ENCODE measurements around the gene BCL7B. TPM values are rescaled to one million over a fixed set of nuclear protein-coding genes. Genes with fewer than 3 reads are reported as not detected.
A peak's percentile ranks its signal among the peaks of the same experiment; 100 is the strongest.

Gene BCL7B
- total and polyA plus RNA-seq, 2 of the 13 experiments (the other 11 are each of a cell fraction or from before 2014, with no cell fraction given), result 24.3 to 38.2 TPM

- no peak overlapping the region for H3K4me3 ChIP-seq (replicated peaks in 1 of 3; ENCODE audit: insufficient read depth in 1 of 3, low read depth in 2 of 3, low read length in 3 of 3)
- ChIA-PET POLR2A (interaction anchor here (1.2 to 2.0 kb wide), 3 partner anchors 8 to 46 kb away, joined by 3 to 13 read pairs (median 4); partner anchors contain the start of genes BAZ1B and TBL2), CTCF (ENCODE audit: low intra/inter-chr PET ratio, low total read pairs) (no interaction called here)
- no TSS peak for BruUV-seq (replicated peaks)
- in situ Hi-C loops (cut with HindIII; ENCODE audit: extremely low pct_ligation_motif_present, low pct_unique_long_range_greater_than_20kb) (no loop called here), intact Hi-C loops (cut with micrococcal nuclease; ENCODE audit: unreplicated experiment) (no loop called here)
- H3K27ac ChIP-seq (ENCODE audit: extremely low read length, insufficient read depth, low read length), result no peak overlapping the region
- WGBS (ENCODE audit: low lambda C conversion rate), result 97% methylated on average over 10 of the region's 12 CpGs
- H3K4me2 ChIP-seq (ENCODE audit: low read depth, low read length), result no peak overlapping the region
- no peak overlapping the region for H3K9ac ChIP-seq (ENCODE audit: insufficient read depth, low read depth, low read length)
- H2AFZ ChIP-seq (ENCODE audit: low read length), result no peak overlapping the region
- peaks cover 24% of the 10 kb centered on the region for H3K4me1 ChIP-seq (ENCODE audit: insufficient read depth, low read length)
- peaks cover 16 to 30% of the 10 kb centered on the region in 2 experiments for H3K36me3 ChIP-seq (replicated peaks in 1 of 2; ENCODE audit: control insufficient read depth in 1 of 2, insufficient read depth in 2 of 2, low read length in 2 of 2)
- no peaks in the 10 kb centered on the region for H3K79me2 ChIP-seq (ENCODE audit: insufficient read depth, low read length)
- FAIRE-seq (no peak), ATAC-seq (no peak), DNase-seq (ENCODE audit: low spot score) (no peak)
- H4K20me1 ChIP-seq (ENCODE audit: insufficient read depth, low read length), result 0 out of 2 replicates have a peak, but pooled peaks cover 2% of the 10 kb centered on the region
- H3K27me3 ChIP-seq (ENCODE audit: control insufficient read depth in 1 of 2, insufficient read depth in 2 of 2, low read length in 2 of 2), result no peaks in the 10 kb centered on the region
- no peaks in the 10 kb centered on the region for H3K9me3 ChIP-seq (ENCODE audit: low read length)
- TF ChIP-seq PATZ1 (CRISPR knock-in tag; IDR thresholded peaks at IDR 0.05) (no peak), E2F1 (CRISPR knock-in tag; IDR thresholded peaks at IDR 0.05) (no peak), ZNF580 (CRISPR knock-in tag; IDR thresholded peaks at IDR 0.05; ENCODE audit: borderline replicate concordance, low read depth) (no peak), RARA (CRISPR knock-in tag; IDR thresholded peaks at IDR 0.05) (no peak), CBX2 (IDR thresholded peaks at IDR 0.05; ENCODE audit: low read depth, low read length) (no peak), CBX2 (CRISPR knock-in tag; IDR thresholded peaks at IDR 0.05; ENCODE audit: low read depth) (no peak), SP2 (CRISPR knock-in tag; IDR thresholded peaks at IDR 0.05) (no peak), SUZ12 (IDR thresholded peaks at IDR 0.05; ENCODE audit: low read depth, low read length) (no peak), SKIL (CRISPR knock-in tag; IDR thresholded peaks at IDR 0.05; ENCODE audit: borderline replicate concordance) (no peak), HNF1B (CRISPR knock-in tag; IDR thresholded peaks at IDR 0.05) (0 out of 2 replicates have a peak, but pooled peaks have one; percentile 34), POLR2A (IDR thresholded peaks at IDR 0.05; ENCODE audit: insufficient read depth in 1 of 2, low read depth in 2 of 2, low read length in 2 of 2) (peak in 1 of 2 experiments; percentile 29; a peak in 2 of 4 replicates), ZBTB10 (CRISPR knock-in tag; IDR thresholded peaks at IDR 0.05; ENCODE audit: borderline replicate concordance) (no peak), ZNF598 (CRISPR knock-in tag; IDR thresholded peaks at IDR 0.05; ENCODE audit: borderline replicate concordance) (no peak)
Observed at GRCh38 chr7:73567846-73568685, 10.6 kb upstream of the BCL7B start.
